Measurements from ENCODE around the gene MAVS.
"Not testable (repeated sequence)": the region's sequence is repeated elsewhere in the genome, so short reads cannot be mapped to it uniquely, and the experiment has no call there.

MAVS gene

DNA sequence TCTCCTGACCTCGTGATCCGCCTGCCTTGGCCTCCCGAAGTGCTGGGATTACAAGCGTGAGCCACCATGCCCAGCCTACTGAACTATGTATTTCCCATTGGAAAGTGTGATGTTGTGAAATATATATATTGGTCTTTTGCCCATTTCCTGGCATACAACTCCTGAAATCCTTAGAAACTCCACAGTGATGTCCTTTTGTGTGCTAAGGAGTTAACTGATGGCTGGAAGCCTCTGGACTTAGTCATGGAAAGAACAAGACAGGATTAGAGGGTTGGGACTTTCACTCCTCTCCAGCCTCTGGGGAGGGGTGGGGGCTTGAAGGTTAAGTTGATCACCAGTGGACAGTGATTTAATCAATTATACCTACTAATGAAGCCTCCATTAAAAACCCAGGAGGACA, 49.7 kb downstream of the MAVS start:
- ChIA-PET CTCF (no interaction called here), POLR2A (no interaction called here)
- TF ChIP-seq PKNOX1 (IDR thresholded peaks at IDR 0.05) (no peak), FOXM1 (IDR thresholded peaks at IDR 0.05; ENCODE audit: borderline replicate concordance) (no peak), NFRKB (IDR thresholded peaks at IDR 0.05) (no peak), L3MBTL2 (conservative IDR thresholded peaks at IDR 0.05) (no peak), ELF4 (IDR thresholded peaks at IDR 0.05) (no peak), HDGF (IDR thresholded peaks at IDR 0.05; ENCODE audit: borderline replicate concordance) (no peak), SUZ12 (IDR thresholded peaks at IDR 0.05) (no peak), ARNT (IDR thresholded peaks at IDR 0.05) (no peak), ZNF384 (IDR thresholded peaks at IDR 0.05) (no peak), FOXA1 (IDR thresholded peaks at IDR 0.05) (no peak), LEF1 (IDR thresholded peaks at IDR 0.05; ENCODE audit: borderline replicate concordance) (no peak), TARDBP (IDR thresholded peaks at IDR 0.05) (no peak), BHLHE40 (IDR thresholded peaks at IDR 0.05; ENCODE audit: borderline replicate concordance) (no peak), FOXK2 (IDR thresholded peaks at IDR 0.05) (no peak), SP1 (IDR thresholded peaks at IDR 0.05) (no peak), CTBP1 (IDR thresholded peaks at IDR 0.05; ENCODE audit: borderline replicate concordance) (no peak)
- DNase-seq (ENCODE audit: extremely low spot score) = no peak

GRCh38 chr20:3896853-3897583, 50.4 kb downstream of the MAVS start:
- ChIA-PET CTCF (interaction anchor here (0.6 to 0.9 kb wide), 2 partner anchors 78 to 331 kb away, joined by 3 read pairs; no protein-coding TSS in a partner anchor), POLR2A (no interaction called here)
- no peak for DNase-seq (ENCODE audit: extremely low spot score)
- TF ChIP-seq PKNOX1 (IDR thresholded peaks at IDR 0.05) (no peak), ARNT (IDR thresholded peaks at IDR 0.05) (no peak), SP1 (IDR thresholded peaks at IDR 0.05) (no peak), BHLHE40 (IDR thresholded peaks at IDR 0.05; ENCODE audit: borderline replicate concordance) (no peak), NFRKB (IDR thresholded peaks at IDR 0.05) (no peak), SUZ12 (IDR thresholded peaks at IDR 0.05) (no peak), FOXM1 (IDR thresholded peaks at IDR 0.05; ENCODE audit: borderline replicate concordance) (no peak), HDGF (IDR thresholded peaks at IDR 0.05; ENCODE audit: borderline replicate concordance) (no peak), CTBP1 (IDR thresholded peaks at IDR 0.05; ENCODE audit: borderline replicate concordance) (no peak), ELF4 (IDR thresholded peaks at IDR 0.05) (no peak), TARDBP (IDR thresholded peaks at IDR 0.05) (no peak), ZNF384 (IDR thresholded peaks at IDR 0.05) (no peak), L3MBTL2 (conservative IDR thresholded peaks at IDR 0.05) (no peak), FOXK2 (IDR thresholded peaks at IDR 0.05) (no peak), FOXA1 (IDR thresholded peaks at IDR 0.05) (no peak), LEF1 (IDR thresholded peaks at IDR 0.05; ENCODE audit: borderline replicate concordance) (no peak)

DNA sequence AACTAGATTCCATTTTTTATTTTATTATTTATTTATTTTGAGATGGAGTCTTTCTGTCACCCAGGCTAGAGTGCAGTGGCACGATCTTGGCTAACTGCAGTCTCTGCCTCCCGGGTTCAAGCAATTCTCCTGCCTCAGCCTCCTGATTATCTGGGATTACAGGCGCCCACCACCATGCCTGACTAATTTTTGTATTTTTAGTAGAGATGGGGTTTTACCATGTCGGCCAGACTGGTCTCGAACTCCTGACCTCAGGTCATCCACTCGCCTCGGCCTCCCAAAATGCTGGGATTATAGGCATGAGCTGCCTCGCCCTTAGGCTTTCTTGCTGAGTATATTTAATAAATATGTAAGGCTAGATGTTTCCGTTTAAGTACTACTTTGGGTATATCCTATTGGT, 51.5 kb downstream of the MAVS start:
- CTCF ChIA-PET = interaction anchor here (0.9 kb wide), 1 partner anchor 79 kb away, joined by 3 read pairs; no protein-coding TSS in a partner anchor
- not testable (repeated sequence) for DNase-seq (ENCODE audit: extremely low spot score)
- POLR2A ChIA-PET = interaction anchor here (0.7 kb wide), 1 partner anchor 1713 kb away, joined by 3 read pairs; no protein-coding TSS in a partner anchor

- DNase-seq (ENCODE audit: extremely low spot score) = no peak
- CTCF ChIA-PET = no interaction called here
- POLR2A ChIA-PET = interaction anchor here (0.7 kb wide), 1 partner anchor 1713 kb away, joined by 3 read pairs; no protein-coding TSS in a partner anchor
- no peak for TF ChIP-seq FOXM1 (IDR thresholded peaks at IDR 0.05; ENCODE audit: borderline replicate concordance)
- TF ChIP-seq L3MBTL2 (conservative IDR thresholded peaks at IDR 0.05) = no peak
- no peak for TF ChIP-seq TARDBP (IDR thresholded peaks at IDR 0.05)
- no peak for TF ChIP-seq FOXK2 (IDR thresholded peaks at IDR 0.05)
- no peak for TF ChIP-seq SP1 (IDR thresholded peaks at IDR 0.05)
- TF ChIP-seq ELF4 (IDR thresholded peaks at IDR 0.05) = no peak
- TF ChIP-seq LEF1 (IDR thresholded peaks at IDR 0.05; ENCODE audit: borderline replicate concordance) = no peak
- TF ChIP-seq ARNT (IDR thresholded peaks at IDR 0.05) = no peak
- TF ChIP-seq NFRKB (IDR thresholded peaks at IDR 0.05) = no peak
- TF ChIP-seq CTBP1 (IDR thresholded peaks at IDR 0.05; ENCODE audit: borderline replicate concordance) = no peak
- TF ChIP-seq ZNF384 (IDR thresholded peaks at IDR 0.05) = no peak
Measured at GRCh38 chr20:3898639-3899038, 52.0 kb downstream of the MAVS start.

DNA sequence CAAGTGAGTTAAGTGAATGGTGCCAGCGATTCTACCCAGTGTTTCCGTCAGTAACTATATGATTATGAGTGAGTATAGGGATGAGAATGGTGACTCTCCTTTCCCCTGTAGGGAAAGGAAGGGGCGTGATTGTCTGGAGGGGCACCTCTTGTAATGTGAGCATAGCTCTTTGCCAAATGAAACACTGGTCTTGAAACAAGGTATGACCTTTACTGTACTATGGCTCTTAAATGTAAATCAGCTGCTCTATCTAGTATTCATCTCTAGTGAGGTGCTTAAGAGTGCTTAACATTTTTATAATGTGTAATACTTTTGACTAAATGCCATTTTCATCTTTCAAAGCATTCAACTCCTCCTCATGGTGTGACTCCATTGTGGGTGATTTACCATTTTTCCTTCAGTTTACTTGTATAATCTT, 53.6 kb downstream of the MAVS start:
- ChIA-PET POLR2A (interaction anchor here (1.1 kb wide), 1 partner anchor 10 kb away, joined by 4 read pairs; no protein-coding TSS in a partner anchor), CTCF (no interaction called here)
- no peak for DNase-seq (ENCODE audit: extremely low spot score)
- TF ChIP-seq BHLHE40 (IDR thresholded peaks at IDR 0.05; ENCODE audit: borderline replicate concordance) (no peak), NFRKB (IDR thresholded peaks at IDR 0.05) (no peak)

DNA sequence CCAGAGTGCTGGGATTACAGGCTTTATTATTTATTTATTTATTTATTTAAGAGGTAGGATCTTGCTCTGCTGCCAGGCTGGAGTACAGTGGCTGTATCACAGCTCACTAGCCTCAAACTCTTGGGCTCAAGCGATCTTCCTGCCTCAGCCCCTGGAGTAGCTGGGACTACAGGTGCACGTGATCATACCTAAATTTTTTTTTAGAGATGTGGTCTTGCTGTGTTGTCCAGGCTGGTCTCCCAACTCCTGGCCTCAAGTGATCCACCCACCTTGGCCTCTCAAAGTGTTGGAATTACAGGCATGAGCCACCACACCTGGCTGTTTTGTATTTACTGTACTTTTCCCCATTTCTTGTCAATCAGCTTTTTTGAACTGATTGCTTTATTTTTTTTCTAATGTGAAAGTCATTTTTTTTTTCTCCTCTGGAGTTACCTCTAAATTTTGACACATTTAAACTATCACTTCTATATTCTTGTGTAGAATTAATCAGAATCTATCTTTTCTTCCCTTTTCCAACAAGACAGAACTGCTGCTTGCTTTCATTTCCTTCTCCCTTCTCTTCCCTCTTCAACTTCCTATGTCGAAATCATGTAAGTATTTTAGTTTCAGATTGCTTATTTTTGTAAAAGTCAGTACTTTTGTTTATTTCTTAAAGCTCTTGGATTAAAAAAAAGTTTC, 54.5 kb downstream of the MAVS start:
- no peak for DNase-seq (ENCODE audit: extremely low spot score)
- POLR2A ChIA-PET = interaction anchor here (1.2 kb wide), 1 partner anchor 11 kb away, joined by 6 read pairs; no protein-coding TSS in a partner anchor
- CTCF ChIA-PET = interaction anchor here (0.7 kb wide), 1 partner anchor 10 kb away, joined by 4 read pairs; no protein-coding TSS in a partner anchor
- TF ChIP-seq TARDBP (IDR thresholded peaks at IDR 0.05) (no peak), LEF1 (IDR thresholded peaks at IDR 0.05; ENCODE audit: borderline replicate concordance) (no peak), BHLHE40 (IDR thresholded peaks at IDR 0.05; ENCODE audit: borderline replicate concordance) (no peak), ZNF384 (IDR thresholded peaks at IDR 0.05) (no peak), ELF4 (IDR thresholded peaks at IDR 0.05) (no peak), CTBP1 (IDR thresholded peaks at IDR 0.05; ENCODE audit: borderline replicate concordance) (no peak), FOXK2 (IDR thresholded peaks at IDR 0.05) (no peak), NFRKB (IDR thresholded peaks at IDR 0.05) (no peak), SP1 (IDR thresholded peaks at IDR 0.05) (no peak)
